Activated CD8-positive, alpha-beta memory T cell treated with anti-CD3 and anti-CD28 coated beads for 24 hours (primary cell): ENCODE data around the gene HLA-DRB1.
"Not testable (repeated sequence)": the region's sequence is repeated elsewhere in the genome, so short reads cannot be mapped to it uniquely, and the experiment has no call there.

Experiments used
- DNase-seq: peaks from one replicate; pipeline ENCODE4 v3.0.0-alpha.2; 2020

Gene HLA-DRB1

GRCh38 chr6:32608362-32608761, 18.7 kb upstream of the HLA-DRB1 start:
- DNase-seq, result no peak

- no peak for DNase-seq
These were observed 18.3 kb upstream of the HLA-DRB1 start for GRCh38 chr6:32607988-32608298.

- no peak for DNase-seq
These were observed 17.8 kb upstream of the HLA-DRB1 start for GRCh38 chr6:32607263-32607987.

GRCh38 chr6:32604434-32604877, 14.8 kb upstream of the HLA-DRB1 start:
- no peak for DNase-seq

GRCh38 chr6:32603888-32604287, 14.2 kb upstream of the HLA-DRB1 start:
- no peak for DNase-seq

GRCh38 chr6:32603222-32603621, 13.6 kb upstream of the HLA-DRB1 start:
- DNase-seq, result no peak

GRCh38 chr6:32602383-32602782, 12.7 kb upstream of the HLA-DRB1 start:
- no peak for DNase-seq

GRCh38 chr6:32597024-32597423, 7.4 kb upstream of the HLA-DRB1 start:
- no peak for DNase-seq

- not testable (repeated sequence) for DNase-seq
These were observed 1.1 kb upstream of the HLA-DRB1 start for GRCh38 chr6:32590713-32591112.

- no peak for DNase-seq
These were observed 1.5 kb downstream of the HLA-DRB1 start for GRCh38 chr6:32588156-32588555.

GRCh38 chr6:32583527-32583898, 6.1 kb downstream of the HLA-DRB1 start:
- DNase-seq, result no peak

- no peak for DNase-seq
These were observed 8.1 kb downstream of the HLA-DRB1 start for GRCh38 chr6:32581315-32582095.

- no peak for DNase-seq
These were observed 9.1 kb downstream of the HLA-DRB1 start for GRCh38 chr6:32580593-32580992.

GRCh38 chr6:32578962-32579361, 10.7 kb downstream of the HLA-DRB1 start:
- no peak for DNase-seq

GRCh38 chr6:32577493-32577892, 12.2 kb downstream of the HLA-DRB1 start:
- DNase-seq, result not testable (repeated sequence)

- DNase-seq, result no peak
These were observed 13.4 kb downstream of the HLA-DRB1 start for GRCh38 chr6:32576250-32576649.

- DNase-seq, result no peak
These were observed 19.2 kb downstream of the HLA-DRB1 start for GRCh38 chr6:32570363-32570905.

- no peak for DNase-seq
These were observed 21.1 kb downstream of the HLA-DRB1 start for GRCh38 chr6:32568561-32568960.

GRCh38 chr6:32566957-32567356, 22.7 kb downstream of the HLA-DRB1 start:
- DNase-seq, result no peak

GRCh38 chr6:32565511-32565910, 24.1 kb downstream of the HLA-DRB1 start:
- DNase-seq, result no peak

GRCh38 chr6:32562940-32563339, 26.7 kb downstream of the HLA-DRB1 start:
- DNase-seq, result no peak

GRCh38 chr6:32559747-32560146, 29.9 kb downstream of the HLA-DRB1 start:
- no peak for DNase-seq

- DNase-seq, result no peak
These were observed 31.1 kb downstream of the HLA-DRB1 start for GRCh38 chr6:32558426-32559057.
